B cell (primary cell): ENCODE data around the gene TBX21. TPM values are rescaled to one million over a fixed set of nuclear protein-coding genes. Genes with fewer than 3 reads are reported as not detected.

Source experiments
- ATAC-seq: fragments of 200-7000 bp; cut with Tn5 transposase; one replicate; pipeline ENCODE4 v1.10.0; 2021; ENCODE audit warnings: low read depth, mild to moderate bottlenecking, moderate number of reproducible peaks, moderate library complexity
- CTCF ChIA-PET: fragments of 350-600 bp; sonication (Branson Sonifier 250); formaldehyde crosslinking; loops from one replicate; lab custom pipeline; 2021; ENCODE audit warnings: antibody characterized with exemption, inconsistent platforms; lab: Charles Lee
- POLR2A ChIA-PET: fragments of 350-600 bp; sonication (Branson Sonifier 250); formaldehyde crosslinking; loops from one replicate; lab custom pipeline; 2021; ENCODE audit warnings: antibody characterized with exemption; lab: Charles Lee
- DNase-seq: peaks from one replicate; pipeline ENCODE4 v3.0.0; 2013
- H2AFZ ChIP-seq: 2 replicates; pipeline ENCODE4 v1.6.1; 2012; ENCODE audit warnings: mild to moderate bottlenecking, low read depth, low read length; ENCODE audit not compliant: insufficient read depth, poor library complexity, severe bottlenecking
- H3K27ac ChIP-seq, 2 donors: 1 replicate in 1 of 2; 2 replicates in 1 of 2; pipeline ENCODE4 v1.5.1; 2012 to 2013; ENCODE audit warnings: low read length in 2 of 2, mild to moderate bottlenecking in 2 of 2, moderate library complexity in 1 of 2
- H3K27me3 ChIP-seq, 4 experiments: fragments of 200-600 bp in 1 of 4; sonication (generic) in 1 of 4; replicated peaks in 1 of 4; 1 replicate in 2 of 4; 2 replicates in 2 of 4; pipeline versions ENCODE4 v1.6.1 to v1.7.0; 2013 to 2016; ENCODE audit warnings: low read length in 3 of 4, mild to moderate bottlenecking in 2 of 4, mixed read lengths in 1 of 4, moderate library complexity in 1 of 4; ENCODE audit not compliant: insufficient read depth in 4 of 4, control insufficient read depth in 3 of 4; ENCODE audit errors: control extremely low read depth in 1 of 4
- H3K36me3 ChIP-seq, 2 experiments: replicated peaks in 1 of 2; 1 replicate in 1 of 2; 2 replicates in 1 of 2; pipeline versions ENCODE4 v1.6.1 to v1.7.1; 2013; ENCODE audit warnings: low read length in 1 of 2; ENCODE audit not compliant: insufficient read depth in 2 of 2, control insufficient read depth in 1 of 2; ENCODE audit errors: control extremely low read depth in 1 of 2, extremely low read depth in 1 of 2
- H3K4me1 ChIP-seq, 2 donors: fragments of 200-600 bp in 1 of 2; sonication (generic) in 1 of 2; 1 replicate in 1 of 2; 2 replicates in 1 of 2; pipeline versions ENCODE4 v1.5.1 to v1.6.1; 2013 to 2017; ENCODE audit warnings: low read length in 2 of 2; ENCODE audit not compliant: control insufficient read depth in 2 of 2, insufficient read depth in 2 of 2
- H3K4me2 ChIP-seq: replicated peaks from 2 replicates; pipeline ENCODE3; 2012; ENCODE audit warnings: mild to moderate bottlenecking, low read depth, low read length; ENCODE audit not compliant: poor library complexity, severe bottlenecking
- H3K4me3 ChIP-seq, 5 experiments: fragments of 200-600 bp in 1 of 5; sonication (generic) in 1 of 5; 1 replicate in 3 of 5; 2 replicates in 2 of 5; pipeline versions ENCODE4 v1.5.1 to v1.7.0; 2011 to 2016; ENCODE audit warnings: low read length in 4 of 5, mild to moderate bottlenecking in 4 of 5, low read depth in 2 of 5, control low read depth in 1 of 5, moderate library complexity in 1 of 5; ENCODE audit not compliant: insufficient read depth in 1 of 5; ENCODE audit errors: control extremely low read depth in 1 of 5, extremely low read depth in 1 of 5
- H3K79me2 ChIP-seq: fragments of 200-600 bp; sonication (generic); one replicate; pipeline ENCODE4 v1.6.0; 2016; ENCODE audit warnings: low read length; ENCODE audit not compliant: control insufficient read depth, insufficient read depth
- H3K9ac ChIP-seq: fragments of 200-600 bp; sonication (generic); 2 replicates; pipeline ENCODE4 v1.6.1; 2017; ENCODE audit warnings: mild to moderate bottlenecking, low read length, moderate library complexity
- H3K9me3 ChIP-seq, 3 donors: one replicate each; pipeline versions ENCODE4 v1.6.1 to v1.7.1; 2013; ENCODE audit warnings: low read length in 2 of 3; ENCODE audit not compliant: control insufficient read depth in 2 of 3, insufficient read depth in 1 of 3; ENCODE audit errors: control extremely low read depth in 1 of 3
- H4K20me1 ChIP-seq: 2 replicates; pipeline ENCODE4 v1.6.0; 2012; ENCODE audit warnings: mild to moderate bottlenecking, low read length; ENCODE audit not compliant: insufficient read depth, control insufficient read depth, poor library complexity, severe bottlenecking
- H3K27ac Mint-ChIP-seq: one replicate; pipeline ENCODE4 v1.8.0; 2021; ENCODE audit warnings: mixed read lengths
- H3K27me3 Mint-ChIP-seq: one replicate; pipeline ENCODE4 v1.8.0; 2021; ENCODE audit warnings: mixed read lengths
- H3K4me1 Mint-ChIP-seq: one replicate; pipeline ENCODE4 v1.8.0; 2021; ENCODE audit warnings: mixed read lengths
- H3K4me3 Mint-ChIP-seq: one replicate; pipeline ENCODE4 v1.8.0; 2021; ENCODE audit warnings: mixed read lengths
- H3K9me3 Mint-ChIP-seq: one replicate; pipeline ENCODE4 v1.8.0; 2022; ENCODE audit warnings: mixed read lengths; ENCODE audit not compliant: insufficient read depth
- EZH2 ChIP-seq: IDR thresholded peaks from 2 replicates; pipeline ENCODE4 v1.6.1; 2012; ENCODE audit warnings: borderline replicate concordance, low read depth, mild to moderate bottlenecking, moderate library complexity, low read length; ENCODE audit not compliant: insufficient read depth, poor library complexity, severe bottlenecking
- WGBS: methylation state at CpG from one replicate; pipeline ENCODE4 v1.1.5; 2013; ENCODE audit warnings: missing lambda C conversion rate; ENCODE audit not compliant: insufficient coverage; 5-methylcytosine and 5-hydroxymethylcytosine counted together
- intact Hi-C: fragments of 100-400 bp; cut with micrococcal nuclease; formaldehyde crosslinking; loops from one replicate; pipeline ENCODE4 v1.10.0; 2022
- polyA plus RNA-seq: library from polyadenylated mRNA; depleted of rRNA; stranded (reverse); fragments of >200 nt; gene quantifications from 2 replicates; pipeline ENCODE4 v1.2.3, GENCODE V29; 2012
- total RNA-seq, 2 donors: library from RNA; stranded (reverse); fragments of 120-200 nt in 1 of 2; gene quantifications; 1 replicate in 1 of 2; 2 replicates in 1 of 2; pipeline versions ENCODE4 v1.2.3 to v1.2.4, GENCODE V29; 2013 to 2022
- TF ChIP-seq, protein P1 (sequence below): fragments of 200-600 bp; IDR thresholded peaks from one replicate; pipeline ENCODE4 v1.8.0; 2022; ENCODE audit warnings: antibody characterized with exemption, mild to moderate bottlenecking

The TBX21 gene
- total and polyA plus RNA-seq, 2 donors (not counting 1 experiment from before 2014, with no cell fraction given) = 10.8 TPM

DNA sequence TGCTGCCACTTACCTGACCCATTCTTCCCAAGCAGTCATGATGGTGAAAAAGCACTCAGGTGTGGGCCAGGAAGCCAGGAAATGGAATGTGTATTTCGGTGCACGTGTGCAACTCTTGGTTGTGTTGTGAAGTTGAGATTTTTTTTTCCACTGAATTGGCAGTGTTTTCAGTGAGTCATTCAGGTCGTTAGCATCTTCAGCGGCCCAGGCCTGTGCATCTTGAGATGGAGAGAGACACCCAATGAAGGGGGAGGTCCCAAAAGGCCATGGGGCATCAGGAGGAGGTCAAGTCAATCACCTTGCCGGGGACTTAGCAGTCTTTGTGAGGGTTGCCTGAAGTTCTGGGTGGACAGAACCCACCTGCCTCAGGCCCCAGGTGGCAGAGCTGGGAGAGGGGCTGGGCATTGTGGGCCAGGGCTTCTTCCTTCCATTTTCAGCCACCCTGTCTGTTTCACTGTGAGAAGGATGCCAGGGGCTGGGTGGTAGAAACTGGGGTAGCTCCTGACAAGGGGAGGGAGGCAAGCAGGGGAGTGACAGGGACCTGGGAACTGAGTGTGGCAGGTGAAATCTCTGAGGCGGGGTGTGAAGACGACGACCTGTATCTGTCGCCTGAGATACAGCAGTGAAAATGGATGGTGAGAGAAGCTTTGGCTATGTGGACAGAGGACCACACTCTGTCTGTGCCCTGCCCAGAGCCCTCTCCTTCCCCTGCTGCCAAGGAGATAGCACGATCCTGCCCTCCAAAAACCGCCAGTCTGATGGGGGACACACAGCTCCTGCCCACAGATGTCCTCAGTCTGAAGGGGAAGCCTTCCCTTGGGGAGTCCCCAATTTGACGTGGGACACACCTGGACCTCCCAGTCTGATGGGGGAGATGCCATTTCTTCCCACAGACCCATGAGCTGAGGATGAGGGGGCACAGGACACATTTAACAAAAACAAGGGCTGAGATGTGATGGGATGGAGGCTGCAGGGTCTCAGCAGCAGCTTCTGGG, 27.2 kb upstream of the TBX21 start:
- ChIA-PET POLR2A (interaction anchor here (1.1 kb wide), 1 partner anchor 13 kb away, joined by 5 read pairs; no protein-coding TSS in a partner anchor), CTCF (interaction anchor here (0.9 to 2.6 kb wide), 4 partner anchors 10 to 36 kb away, joined by 4 to 12 read pairs (median 8); partner anchors contain the start of gene TBX21)
- H2AFZ ChIP-seq = peak overlapping the region; percentile 12
- H3K27ac ChIP-seq = peak overlapping the region in 1 of 2 donors; percentile 4
- no peaks in the 10 kb centered on the region for H3K79me2 ChIP-seq
- DNase-seq (no peak), ATAC-seq (no peak)
- WGBS = 68% methylated on average over 8 of the region's 12 CpGs
- H3K36me3 ChIP-seq = no peaks in the 10 kb centered on the region
- Mint-ChIP-seq H3K9me3 (no peaks in the 10 kb centered on the region), H3K27ac (peak overlapping the region; percentile 80), H3K4me1 (peaks cover 62% of the 10 kb centered on the region), H3K4me3 (peak overlapping the region; percentile 44), H3K27me3 (no peaks in the 10 kb centered on the region)
- TF ChIP-seq, protein P1, sequence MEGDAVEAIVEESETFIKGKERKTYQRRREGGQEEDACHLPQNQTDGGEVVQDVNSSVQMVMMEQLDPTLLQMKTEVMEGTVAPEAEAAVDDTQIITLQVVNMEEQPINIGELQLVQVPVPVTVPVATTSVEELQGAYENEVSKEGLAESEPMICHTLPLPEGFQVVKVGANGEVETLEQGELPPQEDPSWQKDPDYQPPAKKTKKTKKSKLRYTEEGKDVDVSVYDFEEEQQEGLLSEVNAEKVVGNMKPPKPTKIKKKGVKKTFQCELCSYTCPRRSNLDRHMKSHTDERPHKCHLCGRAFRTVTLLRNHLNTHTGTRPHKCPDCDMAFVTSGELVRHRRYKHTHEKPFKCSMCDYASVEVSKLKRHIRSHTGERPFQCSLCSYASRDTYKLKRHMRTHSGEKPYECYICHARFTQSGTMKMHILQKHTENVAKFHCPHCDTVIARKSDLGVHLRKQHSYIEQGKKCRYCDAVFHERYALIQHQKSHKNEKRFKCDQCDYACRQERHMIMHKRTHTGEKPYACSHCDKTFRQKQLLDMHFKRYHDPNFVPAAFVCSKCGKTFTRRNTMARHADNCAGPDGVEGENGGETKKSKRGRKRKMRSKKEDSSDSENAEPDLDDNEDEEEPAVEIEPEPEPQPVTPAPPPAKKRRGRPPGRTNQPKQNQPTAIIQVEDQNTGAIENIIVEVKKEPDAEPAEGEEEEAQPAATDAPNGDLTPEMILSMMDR = no peak
- TF ChIP-seq EZH2 = no peak
- peaks cover 51 to 69% of the 10 kb centered on the region in 2 donors for H3K4me1 ChIP-seq
- no peaks in the 10 kb centered on the region for H3K9me3 ChIP-seq
- intact Hi-C loops = no loop called here
- H3K9ac ChIP-seq = no peak overlapping the region
- H3K4me3 ChIP-seq = no peak overlapping the region
- no peaks in the 10 kb centered on the region for H4K20me1 ChIP-seq
- H3K27me3 ChIP-seq = no peaks in the 10 kb centered on the region
- peak overlapping the region; percentile 39 for H3K4me2 ChIP-seq
